Endodermal cell (in vitro differentiated cells): ENCODE data around the gene POLR3F. TPM values are rescaled to one million over a fixed set of nuclear protein-coding genes. Genes with fewer than 3 reads are reported as not detected.
"Not testable (repeated sequence)": the region's sequence is repeated elsewhere in the genome, so short reads cannot be mapped to it uniquely, and the experiment has no call there.

ENCODE experiments used
- DNase-seq: peaks from one replicate; pipeline ENCODE4 v3.0.0-alpha.2; 2017
- H3K27ac ChIP-seq: 2 replicates; pipeline ENCODE4 v1.5.1; 2013; ENCODE audit warnings: mild to moderate bottlenecking, low read depth, low read length, moderate library complexity
- H3K27me3 ChIP-seq: 2 replicates; pipeline ENCODE4 v1.6.1; 2013; ENCODE audit warnings: mild to moderate bottlenecking, low read length, moderate library complexity; ENCODE audit not compliant: insufficient read depth, control insufficient read depth, poor library complexity, severe bottlenecking
- H3K36me3 ChIP-seq: 2 replicates; pipeline ENCODE4 v1.7.0; 2013; ENCODE audit warnings: mild to moderate bottlenecking, low read length, moderate library complexity; ENCODE audit not compliant: control insufficient read depth, insufficient read depth
- H3K4me1 ChIP-seq: one replicate; pipeline ENCODE4 v1.7.0; 2013; ENCODE audit warnings: low read length; ENCODE audit not compliant: control insufficient read depth, insufficient read depth
- H3K4me3 ChIP-seq: 2 replicates; pipeline ENCODE4 v1.5.1; 2013; ENCODE audit warnings: mild to moderate bottlenecking, low read length, moderate library complexity
- H3K9ac ChIP-seq: 2 replicates; pipeline ENCODE4 v1.6.1; 2013; ENCODE audit warnings: mild to moderate bottlenecking, low read length, moderate library complexity; ENCODE audit not compliant: poor library complexity, severe bottlenecking; ENCODE audit errors: extremely low read depth
- H3K9me3 ChIP-seq: 2 replicates; pipeline ENCODE4 v1.6.1; 2013; ENCODE audit warnings: mild to moderate bottlenecking, low read length, moderate library complexity; ENCODE audit not compliant: control insufficient read depth
- H3K27ac Mint-ChIP-seq: 2 replicates; pipeline ENCODE4 v1.8.0; 2020; ENCODE audit warnings: mixed read lengths
- H3K27me3 Mint-ChIP-seq: 2 replicates; pipeline ENCODE4 v1.8.0; 2021; ENCODE audit warnings: mild to moderate bottlenecking, mixed read lengths; ENCODE audit not compliant: insufficient read depth
- H3K36me3 Mint-ChIP-seq: 2 replicates; pipeline ENCODE4 v1.8.0; 2020; ENCODE audit warnings: low read depth, mixed read lengths
- H3K4me1 Mint-ChIP-seq: 2 replicates; pipeline ENCODE4 v1.8.0; 2020; ENCODE audit warnings: mixed read lengths
- H3K4me3 Mint-ChIP-seq: 2 replicates; pipeline ENCODE4 v1.8.0; 2020; ENCODE audit warnings: mild to moderate bottlenecking, moderate library complexity, mixed read lengths
- H3K9me3 Mint-ChIP-seq: 2 replicates; pipeline ENCODE4 v1.8.0; 2020; ENCODE audit warnings: mild to moderate bottlenecking, mixed read lengths
- WGBS, 2 experiments: methylation state at CpG; one replicate each; pipeline versions ENCODE4 v1.1.5 to v1.1.7; 2013; ENCODE audit warnings: missing lambda C conversion rate in 2 of 2, mixed read lengths in 1 of 2; ENCODE audit not compliant: insufficient coverage in 1 of 2, insufficient read length in 1 of 2; 5-methylcytosine and 5-hydroxymethylcytosine counted together
- total RNA-seq, 2 donors: library from RNA; stranded (reverse); fragmentation: NEBNext Ultra II Directional in 1 of 2; extraction: Animal tissue kit (Norgen Biotek cat#: 25700) in 1 of 2; gene quantifications; 2 replicates in 1 of 2; 3 replicates in 1 of 2; pipeline ENCODE4 v1.2.1, GENCODE V29; 2021
- TF ChIP-seq, protein P1 (sequence below): fragments of 200-600 bp; sonication (generic); conservative IDR thresholded peaks from 2 replicates; pipeline ENCODE4 v1.5.0; 2021; ENCODE audit warnings: antibody characterized with exemption, mild to moderate bottlenecking

Gene POLR3F
- total RNA-seq, 2 donors from 2014 or later: 14.1 to 17.0 TPM

DNA sequence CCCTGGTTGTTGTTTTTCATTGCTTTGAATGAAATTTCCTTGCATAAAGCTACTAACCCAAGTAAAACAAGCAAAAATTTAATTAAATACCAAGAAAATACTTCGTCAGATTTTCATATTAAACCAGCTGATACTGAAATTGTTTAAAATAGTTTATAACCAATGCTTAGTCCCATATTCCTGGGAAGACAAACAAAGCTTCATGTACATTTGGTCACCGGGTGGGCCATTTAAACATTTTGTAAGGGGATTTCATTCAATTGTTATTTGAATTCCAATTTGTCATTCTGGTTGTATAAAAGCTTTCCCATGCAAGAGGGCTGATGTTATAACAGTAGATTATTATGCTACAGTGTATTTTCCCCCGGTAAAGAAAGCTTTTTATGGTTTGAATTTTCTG lies 30.4 kb downstream of the POLR3F start:
- H3K4me1 Mint-ChIP-seq: peaks cover 9% of the 10 kb centered on the region
- H3K27me3 ChIP-seq: no peaks in the 10 kb centered on the region
- WGBS, 2 experiments: 88 to 100% methylated on average over 1 to 3 of the region's 3 CpGs
- H3K36me3 ChIP-seq: peaks cover 14% of the 10 kb centered on the region
- DNase-seq: no peak
- no peaks in the 10 kb centered on the region for H3K27me3 Mint-ChIP-seq
- TF ChIP-seq, protein P1, sequence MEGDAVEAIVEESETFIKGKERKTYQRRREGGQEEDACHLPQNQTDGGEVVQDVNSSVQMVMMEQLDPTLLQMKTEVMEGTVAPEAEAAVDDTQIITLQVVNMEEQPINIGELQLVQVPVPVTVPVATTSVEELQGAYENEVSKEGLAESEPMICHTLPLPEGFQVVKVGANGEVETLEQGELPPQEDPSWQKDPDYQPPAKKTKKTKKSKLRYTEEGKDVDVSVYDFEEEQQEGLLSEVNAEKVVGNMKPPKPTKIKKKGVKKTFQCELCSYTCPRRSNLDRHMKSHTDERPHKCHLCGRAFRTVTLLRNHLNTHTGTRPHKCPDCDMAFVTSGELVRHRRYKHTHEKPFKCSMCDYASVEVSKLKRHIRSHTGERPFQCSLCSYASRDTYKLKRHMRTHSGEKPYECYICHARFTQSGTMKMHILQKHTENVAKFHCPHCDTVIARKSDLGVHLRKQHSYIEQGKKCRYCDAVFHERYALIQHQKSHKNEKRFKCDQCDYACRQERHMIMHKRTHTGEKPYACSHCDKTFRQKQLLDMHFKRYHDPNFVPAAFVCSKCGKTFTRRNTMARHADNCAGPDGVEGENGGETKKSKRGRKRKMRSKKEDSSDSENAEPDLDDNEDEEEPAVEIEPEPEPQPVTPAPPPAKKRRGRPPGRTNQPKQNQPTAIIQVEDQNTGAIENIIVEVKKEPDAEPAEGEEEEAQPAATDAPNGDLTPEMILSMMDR: no peak
- H3K9ac ChIP-seq: no peak overlapping the region
- peak overlapping the region; percentile 97 for H3K4me3 Mint-ChIP-seq
- H3K4me3 ChIP-seq: peak overlapping the region; percentile 93
- peaks cover 4% of the 10 kb centered on the region for H3K4me1 ChIP-seq
- H3K27ac ChIP-seq: peak overlapping the region; percentile 75
- H3K9me3 Mint-ChIP-seq: peaks cover 2% of the 10 kb centered on the region
- H3K9me3 ChIP-seq: no peaks in the 10 kb centered on the region
- peaks cover 16% of the 10 kb centered on the region for H3K36me3 Mint-ChIP-seq
- H3K27ac Mint-ChIP-seq: no peak overlapping the region

- not testable (repeated sequence) for H3K27ac Mint-ChIP-seq, H3K9me3 ChIP-seq, H3K27me3 Mint-ChIP-seq, H3K4me1 Mint-ChIP-seq, H3K27me3 ChIP-seq, H3K9me3 Mint-ChIP-seq, H3K4me3 ChIP-seq, H3K9ac ChIP-seq, H3K4me1 ChIP-seq, H3K36me3 Mint-ChIP-seq, H3K27ac ChIP-seq, DNase-seq, H3K36me3 ChIP-seq, H3K4me3 Mint-ChIP-seq
- 80% methylated on average over 1 of the region's 1 CpG; no CpG with 5 or more reads in 1 of the 2 experiments for WGBS, 2 experiments
These were observed 34.5 kb downstream of the POLR3F start for GRCh38 chr20:18501672-18502071.

DNA sequence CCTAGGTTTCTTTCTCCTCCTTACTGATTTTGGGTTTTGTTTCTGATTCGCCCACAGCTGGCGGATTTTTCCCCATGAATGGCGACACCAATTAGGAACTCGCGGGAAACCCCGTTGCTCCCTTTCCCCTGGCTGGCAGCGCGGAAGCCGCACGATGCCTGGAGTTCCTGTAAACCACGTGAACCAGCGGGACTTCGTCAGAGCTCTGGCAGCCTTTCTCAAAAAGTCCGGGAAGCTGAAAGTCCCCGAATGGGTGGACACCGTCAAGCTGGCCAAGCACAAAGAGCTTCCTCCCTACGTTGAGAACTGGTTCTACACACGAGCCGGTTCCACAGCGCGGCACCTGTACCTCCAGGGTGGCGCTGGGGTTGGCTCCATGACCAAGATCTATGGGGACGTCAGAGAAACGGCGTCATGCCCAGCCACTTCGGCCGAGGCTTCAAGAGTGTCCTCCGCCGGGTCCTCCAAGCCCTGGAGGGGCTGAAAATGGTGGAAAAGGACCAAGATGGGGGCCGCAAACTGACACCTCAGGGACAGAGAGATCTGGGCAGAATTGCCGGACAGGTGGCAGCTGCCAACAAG lies 37.4 kb downstream of the POLR3F start:
- Mint-ChIP-seq H3K4me1 (peaks cover 15% of the 10 kb centered on the region), H3K27ac (no peak overlapping the region), H3K36me3 (peaks cover 3% of the 10 kb centered on the region), H3K9me3 (peaks cover 2% of the 10 kb centered on the region), H3K27me3 (peaks cover 5% of the 10 kb centered on the region), H3K4me3 (no peak overlapping the region)
- DNase-seq: peak; percentile 47
- H3K4me1 ChIP-seq: no peaks in the 10 kb centered on the region
- H3K9ac ChIP-seq: no peak overlapping the region
- H3K27me3 ChIP-seq: no peaks in the 10 kb centered on the region
- H3K9me3 ChIP-seq: no peaks in the 10 kb centered on the region
- H3K27ac ChIP-seq: no peak overlapping the region
- H3K4me3 ChIP-seq: no peak overlapping the region
- 88 to 89% methylated on average over 26 to 31 of the region's 31 CpGs for WGBS, 2 experiments
- TF ChIP-seq, protein P1: no peak
- H3K36me3 ChIP-seq: peaks cover 2% of the 10 kb centered on the region

DNA sequence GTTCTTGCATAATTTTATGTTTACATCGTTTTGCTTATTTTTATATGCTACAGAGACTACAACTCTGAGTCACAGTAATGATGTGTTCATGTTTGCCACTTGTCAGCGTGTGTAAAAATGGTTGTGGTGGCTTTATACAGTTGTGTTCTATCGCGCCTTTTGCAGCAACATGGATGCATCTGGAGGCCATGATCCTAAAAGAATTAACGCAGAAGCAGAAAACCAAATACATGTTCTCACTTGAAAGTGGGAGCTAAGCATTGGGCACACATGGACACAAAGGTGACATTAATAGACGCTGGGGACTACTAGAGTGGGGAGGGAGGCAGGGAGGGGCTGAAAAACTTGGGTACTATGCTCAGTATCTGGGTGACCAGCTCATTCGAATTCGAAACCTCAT lies 39.6 kb downstream of the POLR3F start:
- no peaks in the 10 kb centered on the region for H3K27me3 ChIP-seq
- Mint-ChIP-seq H3K36me3 (peaks cover 22% of the 10 kb centered on the region), H3K4me1 (peaks cover 15% of the 10 kb centered on the region), H3K9me3 (no peaks in the 10 kb centered on the region), H3K27ac (peak overlapping the region; percentile 100), H3K27me3 (peaks cover 5% of the 10 kb centered on the region), H3K4me3 (peak overlapping the region; percentile 99)
- H3K36me3 ChIP-seq: peaks cover 24% of the 10 kb centered on the region
- 74 to 87% methylated on average over 5 to 8 of the region's 8 CpGs for WGBS, 2 experiments
- TF ChIP-seq, protein P1: no peak
- H3K9me3 ChIP-seq: no peaks in the 10 kb centered on the region
- DNase-seq: no peak
- peak overlapping the region; percentile 98 for H3K27ac ChIP-seq
- H3K4me3 ChIP-seq: peak overlapping the region; percentile 99
- H3K4me1 ChIP-seq: no peaks in the 10 kb centered on the region
- H3K9ac ChIP-seq: peak overlapping the region; percentile 85
